ENCODE measurements around the gene SLC25A13.

SLC25A13 gene

DNA sequence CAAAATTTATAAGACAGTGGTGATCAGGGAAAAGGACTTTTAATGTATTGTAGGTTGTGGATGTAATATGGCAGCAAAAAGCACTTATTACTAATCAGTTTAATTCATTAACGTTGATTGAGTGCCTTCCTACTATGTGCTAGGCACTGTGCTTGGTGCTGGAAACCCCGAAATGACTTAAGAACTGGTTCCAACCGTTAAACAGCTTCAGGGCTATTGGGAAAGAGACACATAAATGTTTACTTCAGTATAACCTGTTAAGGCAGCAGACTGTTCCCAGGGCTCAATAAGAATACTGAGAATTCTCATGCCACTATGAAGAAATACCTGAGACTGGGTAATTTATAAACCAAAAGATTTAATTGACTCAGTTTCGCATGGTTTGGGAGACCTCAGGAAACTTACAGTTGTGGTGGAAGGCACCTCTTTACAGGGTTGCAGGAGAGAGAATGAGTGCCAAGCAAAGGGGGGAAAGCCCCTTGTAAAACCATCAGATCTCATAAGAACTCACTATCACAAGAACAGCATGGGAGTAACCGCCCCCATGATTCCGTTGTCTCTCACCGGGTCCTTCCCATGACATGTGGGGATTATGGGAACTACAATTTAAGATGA lies 1.1 kb upstream of the SLC25A13 start:
- no peak for DNase-seq

DNA sequence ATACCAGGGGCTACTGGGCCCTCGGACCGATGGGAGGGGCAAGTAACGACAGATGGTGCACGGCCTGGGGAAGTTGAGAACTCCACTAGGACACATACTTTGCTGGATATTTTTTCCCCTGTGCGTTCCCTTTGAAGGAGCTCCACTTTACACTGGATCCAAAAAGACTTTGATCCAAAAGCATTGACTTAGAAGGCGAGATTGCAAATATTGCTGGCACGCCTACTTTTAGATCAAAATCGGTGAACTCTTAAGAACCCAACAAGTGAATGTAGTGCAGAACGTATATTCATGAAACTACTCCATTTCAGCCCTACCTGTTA lies 436 bp upstream of the SLC25A13 start:
- DNase-seq: no peak

DNA sequence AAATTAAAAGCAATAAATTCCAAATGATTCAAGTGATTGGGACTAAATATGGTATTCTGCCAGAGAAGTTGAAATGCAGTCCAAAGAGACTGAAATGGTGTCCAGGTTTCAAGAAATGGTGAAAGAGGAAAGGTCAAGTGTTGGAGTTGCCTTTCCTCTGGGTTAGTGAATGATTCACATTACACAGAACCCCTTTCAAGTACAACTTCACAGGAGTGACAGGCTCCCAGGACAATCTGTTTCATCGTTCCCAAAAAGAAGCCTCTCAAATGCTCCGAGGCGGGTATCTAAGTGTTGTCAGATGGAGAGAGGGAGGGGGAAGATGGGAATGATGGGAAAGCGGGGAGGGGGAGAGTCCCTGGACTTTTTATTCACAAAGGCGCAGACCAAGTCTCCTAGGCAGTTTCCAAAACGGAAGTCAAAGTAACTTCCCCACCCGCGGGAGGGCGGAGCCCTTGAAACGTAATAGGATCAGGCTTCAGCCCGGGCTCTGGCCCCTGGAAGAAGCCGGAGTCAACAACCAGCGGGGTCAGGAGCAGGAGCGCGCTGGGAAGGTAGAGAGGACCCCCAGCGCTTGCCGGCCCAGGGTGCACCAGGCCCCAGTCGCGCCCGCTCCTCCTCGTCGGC lies 754 bp downstream of the SLC25A13 start:
- DNase-seq: peak; percentile 88

DNA sequence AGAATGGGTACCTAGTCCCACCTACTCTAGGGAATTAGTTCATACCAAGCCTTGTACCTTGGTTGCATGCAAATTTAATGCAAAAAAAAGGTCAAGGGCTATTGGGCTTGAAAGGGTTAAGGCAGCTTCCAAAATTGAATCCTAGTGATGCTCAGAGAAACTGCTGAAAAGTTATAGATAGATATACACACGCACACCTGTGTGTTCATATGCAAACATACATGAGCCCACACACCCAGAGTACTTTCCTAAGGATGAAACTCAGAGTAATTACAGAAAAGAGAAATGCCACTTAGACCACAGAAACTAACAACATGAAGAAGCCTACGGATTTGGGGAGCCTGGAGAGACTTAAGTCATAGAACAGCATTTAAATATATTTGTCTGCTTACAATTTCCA lies 1.5 kb downstream of the SLC25A13 start:
- DNase-seq: no peak

GRCh38 chr7:96319439-96319838 lies 2.5 kb downstream of the SLC25A13 start:
- no peak for DNase-seq

DNA sequence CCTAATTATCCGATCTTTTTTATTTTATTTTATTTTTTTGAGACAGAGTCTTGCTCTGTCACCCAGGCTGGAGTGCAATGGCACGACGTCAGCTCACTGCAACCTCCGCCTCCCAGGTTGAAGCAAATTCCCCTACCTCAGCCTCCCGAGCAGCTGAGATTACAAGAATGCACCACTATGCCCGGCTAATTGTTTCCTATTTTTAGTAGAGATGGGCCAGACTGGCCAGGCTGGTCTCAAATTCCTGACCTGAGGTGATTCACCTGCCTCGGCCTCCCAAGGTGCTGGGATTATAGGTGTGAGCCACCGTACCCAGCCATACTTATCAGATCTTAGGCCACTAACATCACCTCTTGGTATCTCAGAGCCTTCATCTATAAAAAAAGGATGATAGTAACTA lies 4.9 kb downstream of the SLC25A13 start:
- DNase-seq: no peak

DNA sequence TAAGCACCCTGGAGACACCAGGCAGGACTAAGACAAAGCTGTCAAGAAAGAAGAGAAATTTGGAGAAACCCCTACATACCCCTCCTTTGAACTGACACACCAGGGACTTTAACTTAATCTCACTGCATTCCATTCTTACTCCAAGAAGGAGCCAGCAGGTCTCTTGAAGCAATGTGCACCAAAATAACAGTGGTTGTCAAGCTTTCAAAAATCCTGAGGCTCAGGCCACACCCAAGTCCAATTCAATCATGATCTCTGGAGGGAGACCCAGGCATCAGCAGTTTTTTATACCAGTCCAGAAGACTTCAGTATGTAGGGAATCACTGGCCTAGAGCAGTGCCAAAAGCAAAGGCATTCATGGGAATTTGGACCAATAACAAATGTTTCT lies 6.8 kb downstream of the SLC25A13 start:
- no peak for DNase-seq

DNA sequence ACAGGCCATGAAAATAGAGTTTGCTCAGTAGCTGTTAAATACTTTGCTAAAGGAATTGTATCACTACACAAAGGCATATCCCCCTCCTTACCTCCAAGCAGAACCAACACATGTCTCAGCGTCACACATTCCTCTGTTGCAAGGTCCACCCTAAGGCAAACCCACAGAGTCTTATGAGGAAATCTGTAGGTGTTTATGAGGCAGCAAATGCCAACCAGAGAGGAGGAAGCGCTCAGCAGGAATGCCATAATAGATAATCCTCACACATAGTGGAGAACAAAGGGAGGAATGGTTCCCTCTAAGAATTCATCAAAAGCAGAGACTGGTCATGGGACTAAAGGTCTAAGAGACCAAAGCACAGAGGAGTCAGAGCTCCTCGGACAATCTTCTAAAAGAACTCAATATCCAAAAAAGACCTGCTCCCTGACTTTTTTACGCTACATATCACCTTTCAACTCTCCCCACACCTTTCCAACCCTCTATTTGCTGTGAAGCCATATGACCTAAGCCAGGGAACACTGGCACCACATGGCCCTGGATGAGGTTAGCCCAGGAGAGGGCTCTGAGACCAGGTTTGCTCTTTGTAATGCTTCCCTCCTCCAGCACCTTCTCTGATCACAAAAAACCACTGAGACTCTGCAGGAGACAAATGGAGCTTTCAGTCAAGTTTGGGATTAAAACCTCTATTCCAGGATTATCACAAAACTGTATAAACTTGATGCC lies 7.3 kb downstream of the SLC25A13 start:
- DNase-seq: no peak

GRCh38 chr7:96313940-96314339 lies 8.0 kb downstream of the SLC25A13 start:
- no peak for DNase-seq

DNA sequence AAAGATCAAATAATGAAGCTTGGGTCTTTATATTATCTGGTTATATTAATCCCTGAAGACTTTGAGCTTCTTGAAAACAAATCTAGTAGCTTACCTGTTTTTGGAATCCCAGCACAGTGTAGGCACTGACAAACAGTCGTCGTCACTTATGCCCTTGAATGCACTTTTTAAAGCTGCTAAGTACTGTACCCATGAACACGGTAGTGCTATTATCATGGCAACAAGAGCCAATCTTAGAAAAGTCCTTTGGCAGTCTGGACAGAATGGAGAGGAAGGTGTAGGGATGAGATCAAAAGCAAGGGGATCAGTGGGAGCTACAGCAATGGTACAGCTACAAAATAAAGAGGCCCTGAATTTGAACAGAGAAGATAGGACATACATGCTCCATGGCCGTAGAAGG lies 9.4 kb downstream of the SLC25A13 start:
- no peak for DNase-seq

DNA sequence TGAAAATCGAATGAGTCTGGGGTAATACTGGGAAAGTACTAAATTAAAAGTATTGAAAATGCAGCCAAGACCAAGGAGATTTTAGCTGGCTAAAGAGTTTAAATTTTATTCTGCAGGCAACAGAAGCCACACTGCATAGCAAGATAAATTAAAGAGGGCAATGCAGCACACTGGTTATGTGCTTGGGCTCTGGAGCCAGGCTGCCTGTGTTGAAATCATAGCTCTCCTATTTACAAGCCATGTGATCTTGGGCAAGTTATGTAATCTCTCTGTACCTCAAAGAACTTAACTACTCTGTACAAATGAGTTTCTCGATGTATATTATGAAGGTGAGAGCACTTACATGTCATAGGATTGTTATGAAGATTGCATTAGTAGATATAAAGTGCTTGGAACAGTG lies 9.9 kb downstream of the SLC25A13 start:
- peak; percentile 65 for DNase-seq

DNA sequence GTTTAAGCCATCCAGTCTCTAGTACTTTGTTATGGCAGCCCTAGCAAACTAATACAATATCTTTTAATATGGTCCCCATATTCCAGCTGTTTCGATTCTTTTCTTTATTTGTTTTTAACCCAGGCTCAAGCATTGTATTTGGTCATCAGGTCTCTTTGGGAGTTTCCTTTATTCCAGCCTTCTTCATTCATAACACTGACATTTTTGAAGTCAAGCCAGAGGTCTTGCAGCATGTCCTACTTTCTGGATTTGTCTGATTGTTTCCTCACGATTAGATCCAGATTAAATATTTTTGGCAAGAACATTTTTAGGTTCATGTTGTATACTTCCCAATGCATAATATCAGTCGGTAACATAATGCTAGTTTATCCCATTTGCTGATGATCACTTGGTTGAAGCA lies 11.8 kb downstream of the SLC25A13 start:
- no peak for DNase-seq

- DNase-seq: no peak
Observed at GRCh38 chr7:96308950-96309263, 13.0 kb downstream of the SLC25A13 start.

- DNase-seq: no peak
Observed at GRCh38 chr7:96308253-96308949, 13.5 kb downstream of the SLC25A13 start.

GRCh38 chr7:96306385-96307125 lies 15.3 kb downstream of the SLC25A13 start:
- DNase-seq: no peak

GRCh38 chr7:96305915-96306314 lies 16.0 kb downstream of the SLC25A13 start:
- DNase-seq: no peak

GRCh38 chr7:96304573-96304972 lies 17.3 kb downstream of the SLC25A13 start:
- DNase-seq: no peak

- no peak for DNase-seq
Observed at GRCh38 chr7:96303686-96304443, 18.0 kb downstream of the SLC25A13 start.

- DNase-seq: no peak
Observed at GRCh38 chr7:96303105-96303685, 18.7 kb downstream of the SLC25A13 start.

DNA sequence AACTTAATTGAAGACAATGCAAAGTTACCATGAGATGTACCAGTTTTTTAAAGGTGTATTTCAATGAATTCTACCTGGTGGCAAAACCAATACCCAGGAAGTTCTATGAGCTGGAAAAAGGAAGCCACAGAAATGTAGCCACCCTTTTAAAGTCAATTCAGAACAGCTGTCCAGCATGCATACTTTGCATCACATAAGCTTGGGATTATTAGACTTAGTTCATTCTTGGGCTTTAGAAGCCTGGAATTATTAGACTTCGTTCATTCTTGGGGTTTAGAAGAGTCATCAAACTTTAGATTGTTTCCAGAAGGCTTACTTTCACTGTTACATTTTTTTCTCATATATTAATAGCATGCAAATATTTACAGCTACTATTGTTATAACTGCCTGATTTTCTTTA lies 20.9 kb downstream of the SLC25A13 start:
- no peak for DNase-seq

DNA sequence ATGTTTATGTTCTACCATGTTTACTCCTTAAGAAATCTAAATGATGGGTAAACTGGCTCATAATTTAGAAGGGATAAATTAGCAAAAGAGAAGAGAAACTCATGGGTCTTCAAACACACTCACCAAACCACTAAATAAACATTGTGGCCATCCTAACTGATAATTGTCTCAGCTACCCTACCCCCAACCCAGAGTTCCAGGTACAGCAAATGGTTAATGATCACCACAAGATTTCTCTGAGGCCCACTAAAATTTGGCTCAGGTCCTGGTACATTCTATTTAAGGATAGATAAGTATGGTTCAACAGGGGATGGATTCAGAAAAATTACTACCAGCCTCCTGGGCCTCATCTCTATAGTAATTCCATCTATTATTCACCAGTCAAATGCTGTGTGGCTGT lies 21.4 kb downstream of the SLC25A13 start:
- DNase-seq: no peak

GRCh38 chr7:96299496-96299895 lies 22.4 kb downstream of the SLC25A13 start:
- DNase-seq: no peak

Measured in midbrain (tissue), 1 donor.